Glutamatergic neuron (in vitro differentiated cells): ENCODE results near the gene HOXC9. TPM values are rescaled to one million over a fixed set of nuclear protein-coding genes. Genes with fewer than 3 reads are reported as not detected.

ENCODE experiments used
- DNase-seq: peaks from one replicate; pipeline ENCODE4 v3.0.0; 2022
- H3K27ac Mint-ChIP-seq: one replicate; pipeline ENCODE4 v1.8.0; 2020; ENCODE audit warnings: mild to moderate bottlenecking, mixed read lengths, inconsistent platforms; ENCODE audit not compliant: unreplicated experiment
- H3K27me3 Mint-ChIP-seq: one replicate; pipeline ENCODE4 v1.8.0; 2020; ENCODE audit warnings: mild to moderate bottlenecking, moderate library complexity, mixed read lengths, inconsistent platforms; ENCODE audit not compliant: unreplicated experiment
- H3K36me3 Mint-ChIP-seq: one replicate; pipeline ENCODE4 v1.8.0; 2020; ENCODE audit warnings: mild to moderate bottlenecking, mixed read lengths, inconsistent platforms; ENCODE audit not compliant: unreplicated experiment
- H3K4me1 Mint-ChIP-seq: one replicate; pipeline ENCODE4 v1.8.0; 2020; ENCODE audit warnings: mild to moderate bottlenecking, low read depth, mixed read lengths, inconsistent platforms; ENCODE audit not compliant: unreplicated experiment
- H3K4me3 Mint-ChIP-seq: one replicate; pipeline ENCODE4 v1.8.0; 2020; ENCODE audit warnings: mild to moderate bottlenecking, mixed read lengths, inconsistent platforms; ENCODE audit not compliant: unreplicated experiment
- H3K9me3 Mint-ChIP-seq: one replicate; pipeline ENCODE4 v1.8.0; 2020; ENCODE audit warnings: mild to moderate bottlenecking, moderate library complexity, mixed read lengths, inconsistent platforms; ENCODE audit not compliant: unreplicated experiment
- total RNA-seq: library from RNA; stranded (reverse); fragmentation: NEBNext Ultra II Directional; extraction: Animal tissue kit (Norgen Biotek cat#: 25700); gene quantifications from one replicate; pipeline ENCODE4 v1.2.1, GENCODE V29; 2021; ENCODE audit not compliant: unreplicated experiment
- TF ChIP-seq, protein P1 (sequence below): fragments of 200-600 bp; sonication (generic); IDR thresholded peaks from one replicate; pipeline ENCODE4 v1.5.0; 2021; ENCODE audit not compliant: partially characterized antibody, unreplicated experiment

HOXC9 gene
- total RNA-seq, 1 donor from 2014 or later = not detected

DNA sequence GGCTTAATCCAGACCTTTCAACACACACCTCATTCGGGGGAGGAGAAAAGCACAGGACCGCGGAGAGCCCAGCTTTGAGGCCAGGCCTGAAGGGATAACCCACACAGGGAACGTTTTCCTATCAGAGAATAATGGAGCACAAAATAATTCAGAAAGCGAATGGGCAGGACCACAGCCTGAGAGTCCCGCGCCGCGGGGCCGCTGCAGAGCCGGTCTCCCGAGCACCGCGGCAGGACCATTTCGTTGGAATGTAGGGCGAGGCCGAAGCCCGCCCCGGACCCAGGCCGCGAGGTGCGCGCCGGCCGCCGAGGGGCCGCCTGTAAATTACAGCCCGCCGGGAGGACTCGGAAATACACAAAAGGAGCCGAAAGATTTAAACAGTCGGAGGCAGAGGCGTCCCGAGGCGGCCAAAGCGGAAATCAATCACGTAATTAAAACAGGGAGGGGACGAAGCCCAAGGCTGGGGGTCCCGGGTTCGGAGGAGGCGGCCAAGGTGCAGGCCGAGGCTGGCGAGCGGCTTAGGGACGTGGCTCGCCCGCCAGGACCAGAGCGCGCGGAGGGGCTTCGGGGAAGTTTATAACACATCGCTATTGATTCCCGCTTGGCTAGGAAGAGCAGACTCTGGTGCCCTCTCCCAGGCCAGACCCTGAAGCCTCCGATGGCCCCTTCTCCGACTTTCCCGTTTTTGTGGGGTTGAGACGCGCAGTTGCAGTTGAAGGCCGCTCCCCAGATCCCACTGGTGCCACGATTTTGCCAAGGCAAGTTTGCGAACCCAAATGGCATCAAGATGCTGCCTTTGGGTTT, 47.4 kb downstream of the HOXC9 start:
- no peak overlapping the region for H3K4me3 Mint-ChIP-seq
- TF ChIP-seq, protein P1, sequence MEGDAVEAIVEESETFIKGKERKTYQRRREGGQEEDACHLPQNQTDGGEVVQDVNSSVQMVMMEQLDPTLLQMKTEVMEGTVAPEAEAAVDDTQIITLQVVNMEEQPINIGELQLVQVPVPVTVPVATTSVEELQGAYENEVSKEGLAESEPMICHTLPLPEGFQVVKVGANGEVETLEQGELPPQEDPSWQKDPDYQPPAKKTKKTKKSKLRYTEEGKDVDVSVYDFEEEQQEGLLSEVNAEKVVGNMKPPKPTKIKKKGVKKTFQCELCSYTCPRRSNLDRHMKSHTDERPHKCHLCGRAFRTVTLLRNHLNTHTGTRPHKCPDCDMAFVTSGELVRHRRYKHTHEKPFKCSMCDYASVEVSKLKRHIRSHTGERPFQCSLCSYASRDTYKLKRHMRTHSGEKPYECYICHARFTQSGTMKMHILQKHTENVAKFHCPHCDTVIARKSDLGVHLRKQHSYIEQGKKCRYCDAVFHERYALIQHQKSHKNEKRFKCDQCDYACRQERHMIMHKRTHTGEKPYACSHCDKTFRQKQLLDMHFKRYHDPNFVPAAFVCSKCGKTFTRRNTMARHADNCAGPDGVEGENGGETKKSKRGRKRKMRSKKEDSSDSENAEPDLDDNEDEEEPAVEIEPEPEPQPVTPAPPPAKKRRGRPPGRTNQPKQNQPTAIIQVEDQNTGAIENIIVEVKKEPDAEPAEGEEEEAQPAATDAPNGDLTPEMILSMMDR = no peak
- no peak overlapping the region for H3K27ac Mint-ChIP-seq
- H3K4me1 Mint-ChIP-seq = peaks cover 9% of the 10 kb centered on the region
- no peak for DNase-seq
- no peaks in the 10 kb centered on the region for H3K36me3 Mint-ChIP-seq
- peaks cover 40% of the 10 kb centered on the region for H3K27me3 Mint-ChIP-seq
- peaks cover 7% of the 10 kb centered on the region for H3K9me3 Mint-ChIP-seq

GRCh38 chr12:54047964-54048303, 48.0 kb downstream of the HOXC9 start:
- no peak for DNase-seq
- peaks cover 44% of the 10 kb centered on the region for H3K27me3 Mint-ChIP-seq
- no peak overlapping the region for H3K27ac Mint-ChIP-seq
- TF ChIP-seq, protein P1 = no peak
- H3K4me1 Mint-ChIP-seq = peaks cover 9% of the 10 kb centered on the region
- no peaks in the 10 kb centered on the region for H3K36me3 Mint-ChIP-seq
- no peak overlapping the region for H3K4me3 Mint-ChIP-seq
- peaks cover 5% of the 10 kb centered on the region for H3K9me3 Mint-ChIP-seq

- peaks cover 5% of the 10 kb centered on the region for H3K9me3 Mint-ChIP-seq
- no peak for DNase-seq
Observed at GRCh38 chr12:54048406-54049093, 48.6 kb downstream of the HOXC9 start.

GRCh38 chr12:54049108-54049507, 49.1 kb downstream of the HOXC9 start:
- no peak overlapping the region for H3K4me3 Mint-ChIP-seq
- peaks cover 5% of the 10 kb centered on the region for H3K9me3 Mint-ChIP-seq
- peaks cover 47% of the 10 kb centered on the region for H3K27me3 Mint-ChIP-seq
- H3K27ac Mint-ChIP-seq = no peak overlapping the region
- no peaks in the 10 kb centered on the region for H3K36me3 Mint-ChIP-seq
- no peak for DNase-seq
- TF ChIP-seq, protein P1 = no peak
- peaks cover 8% of the 10 kb centered on the region for H3K4me1 Mint-ChIP-seq

More at GRCh38 chr12:54048406-54049093, 48.6 kb downstream of the HOXC9 start:
- H3K27me3 Mint-ChIP-seq = peaks cover 46% of the 10 kb centered on the region
- H3K36me3 Mint-ChIP-seq = no peaks in the 10 kb centered on the region
- no peak overlapping the region for H3K4me3 Mint-ChIP-seq
- TF ChIP-seq, protein P1 = no peak
- peaks cover 8% of the 10 kb centered on the region for H3K4me1 Mint-ChIP-seq
- H3K27ac Mint-ChIP-seq = no peak overlapping the region

- Mint-ChIP-seq H3K27me3 (peaks cover 48% of the 10 kb centered on the region), H3K4me3 (no peak overlapping the region), H3K36me3 (no peaks in the 10 kb centered on the region), H3K4me1 (peaks cover 6% of the 10 kb centered on the region), H3K9me3 (peaks cover 5% of the 10 kb centered on the region), H3K27ac (no peak overlapping the region)
- DNase-seq = no peak
- TF ChIP-seq, protein P1 = no peak
Observed at GRCh38 chr12:54050482-54050810, 50.5 kb downstream of the HOXC9 start.
